GM06990 (cell line): ENCODE results near the gene KERA.

ENCODE experiments used
- DNase-seq: peaks from one replicate; pipeline ENCODE4 v3.0.0-alpha.2; 2011; ENCODE audit not compliant: insufficient read length; ENCODE audit errors: extremely low read depth
- H3K27me3 ChIP-seq: replicated peaks from 2 replicates; pipeline ENCODE4 v1.6.0; 2011; ENCODE audit warnings: low read length; ENCODE audit not compliant: control insufficient read depth, insufficient read depth
- H3K36me3 ChIP-seq: 2 replicates; pipeline ENCODE4 v1.5.1; 2011; ENCODE audit warnings: low read length; ENCODE audit not compliant: control insufficient read depth, insufficient read depth
- H3K4me3 ChIP-seq: replicated peaks from 2 replicates; pipeline ENCODE4 v1.5.1; 2011; ENCODE audit warnings: low read depth, mild to moderate bottlenecking, control low read depth, low read length
- CTCF ChIP-seq: IDR thresholded peaks from 2 replicates; pipeline ENCODE4 v1.5.1; 2011; ENCODE audit warnings: low read length, control low read depth, mild to moderate bottlenecking, inconsistent platforms; ENCODE audit not compliant: insufficient read depth, poor library complexity, severe bottlenecking

Gene KERA

GRCh38 chr12:91078501-91078900, 20.7 kb upstream of the KERA start:
- no peak overlapping the region for H3K4me3 ChIP-seq
- TF ChIP-seq CTCF = no peak
- no peak for DNase-seq
- no peaks in the 10 kb centered on the region for H3K36me3 ChIP-seq
- H3K27me3 ChIP-seq = no peaks in the 10 kb centered on the region

DNA sequence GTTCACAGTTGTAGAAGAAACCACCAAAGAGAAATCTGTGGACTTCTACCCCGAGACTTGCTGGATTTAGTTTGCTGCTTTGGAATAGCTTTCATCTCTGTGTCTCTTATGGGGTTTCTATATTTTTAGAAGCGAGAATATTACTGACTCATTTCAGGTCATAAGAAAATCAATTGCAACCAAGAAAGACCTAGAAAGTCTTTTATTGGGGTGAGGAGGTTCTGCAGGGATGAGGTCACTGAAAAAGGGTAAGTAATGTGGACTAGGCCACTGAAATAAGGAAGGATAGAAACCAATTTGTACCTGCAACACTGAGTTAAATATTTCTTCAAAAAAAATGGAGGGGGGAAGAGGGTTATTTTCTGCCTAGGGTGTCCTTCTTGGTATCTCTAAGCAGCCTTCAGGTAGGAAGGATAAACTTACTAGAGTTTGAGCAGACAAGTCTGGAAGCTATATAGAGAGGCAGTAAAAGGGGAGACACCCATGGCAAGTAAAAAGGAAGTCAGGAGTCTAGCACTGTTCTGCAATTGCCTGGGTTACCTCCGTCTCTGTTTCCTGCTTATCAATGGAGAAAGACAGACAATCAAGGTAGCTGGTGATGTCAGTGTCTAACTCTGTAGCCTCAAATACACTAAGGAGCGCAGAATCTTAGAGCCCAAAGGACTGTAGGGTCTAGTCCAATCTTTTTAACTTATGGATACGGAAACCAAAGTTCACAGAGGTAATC, 19.6 kb upstream of the KERA start:
- no peak for TF ChIP-seq CTCF

DNA sequence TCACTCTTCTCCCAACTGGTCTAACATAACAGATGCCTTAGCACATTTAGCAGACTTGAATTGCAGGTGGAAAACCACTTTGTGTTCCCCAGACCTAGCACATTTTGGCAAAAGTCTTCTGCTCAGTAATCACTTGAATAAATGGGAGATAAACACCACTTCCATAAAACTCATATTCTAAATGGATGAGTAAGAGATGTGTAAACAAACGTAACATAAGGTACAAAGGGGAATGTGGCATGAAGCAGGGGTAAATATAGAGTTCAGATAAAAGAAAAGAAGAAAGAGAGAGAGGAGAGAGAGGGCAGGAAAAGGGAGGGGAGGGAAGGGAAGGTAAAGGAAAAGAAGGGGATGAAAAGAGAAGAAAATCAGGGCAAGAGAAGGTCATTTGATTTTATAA, 17.0 kb upstream of the KERA start:
- DNase-seq = no peak
- Histone ChIP-seq H3K27me3 (no peaks in the 10 kb centered on the region), H3K36me3 (no peaks in the 10 kb centered on the region), H3K4me3 (no peak overlapping the region)
- no peak for TF ChIP-seq CTCF

More for the DNA sequence above, 19.6 kb upstream of the KERA start:
- no peak for DNase-seq
- H3K27me3 ChIP-seq = no peaks in the 10 kb centered on the region
- no peak overlapping the region for H3K4me3 ChIP-seq
- H3K36me3 ChIP-seq = no peaks in the 10 kb centered on the region

- DNase-seq = no peak
- H3K4me3 ChIP-seq = no peak overlapping the region
These were observed 16.4 kb upstream of the KERA start for GRCh38 chr12:91074154-91074709.

GRCh38 chr12:91073426-91073825, 15.6 kb upstream of the KERA start:
- no peaks in the 10 kb centered on the region for H3K36me3 ChIP-seq
- no peak for DNase-seq
- H3K4me3 ChIP-seq = no peak overlapping the region
- no peak for TF ChIP-seq CTCF
- H3K27me3 ChIP-seq = no peaks in the 10 kb centered on the region

More at GRCh38 chr12:91074154-91074709, 16.4 kb upstream of the KERA start:
- Histone ChIP-seq H3K36me3 (no peaks in the 10 kb centered on the region), H3K27me3 (no peaks in the 10 kb centered on the region)
- TF ChIP-seq CTCF = no peak

DNA sequence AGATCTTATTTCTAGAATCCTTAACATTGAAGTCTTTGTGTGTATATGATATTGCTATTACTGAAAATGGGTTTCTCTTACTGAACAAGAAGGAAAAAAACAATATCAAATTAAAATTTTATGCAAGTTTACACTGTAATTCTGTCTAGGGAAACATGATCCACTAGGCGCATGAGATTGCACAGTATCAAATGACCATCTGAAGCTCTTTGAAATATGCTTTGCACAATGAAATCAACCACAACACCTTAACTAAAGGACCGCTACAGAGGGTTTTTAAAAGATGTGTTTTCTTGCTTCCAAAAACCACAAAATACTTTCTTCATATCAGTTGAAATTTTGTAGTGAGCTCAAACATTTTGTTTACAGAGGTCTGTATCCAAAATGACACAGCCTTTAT, 15.1 kb upstream of the KERA start:
- H3K4me3 ChIP-seq = no peak overlapping the region
- DNase-seq = no peak
- H3K27me3 ChIP-seq = no peaks in the 10 kb centered on the region
- H3K36me3 ChIP-seq = no peaks in the 10 kb centered on the region
- no peak for TF ChIP-seq CTCF
